CD4-positive, alpha-beta T cell treated with Interferon alpha-2 for 1 hour (primary cell): ENCODE data around the gene EVX1.

ENCODE experiments used
- DNase-seq, 2 donors: peaks; one replicate each; pipeline ENCODE4 v3.0.0-alpha.2; 2020 to 2022

EVX1 gene

DNA sequence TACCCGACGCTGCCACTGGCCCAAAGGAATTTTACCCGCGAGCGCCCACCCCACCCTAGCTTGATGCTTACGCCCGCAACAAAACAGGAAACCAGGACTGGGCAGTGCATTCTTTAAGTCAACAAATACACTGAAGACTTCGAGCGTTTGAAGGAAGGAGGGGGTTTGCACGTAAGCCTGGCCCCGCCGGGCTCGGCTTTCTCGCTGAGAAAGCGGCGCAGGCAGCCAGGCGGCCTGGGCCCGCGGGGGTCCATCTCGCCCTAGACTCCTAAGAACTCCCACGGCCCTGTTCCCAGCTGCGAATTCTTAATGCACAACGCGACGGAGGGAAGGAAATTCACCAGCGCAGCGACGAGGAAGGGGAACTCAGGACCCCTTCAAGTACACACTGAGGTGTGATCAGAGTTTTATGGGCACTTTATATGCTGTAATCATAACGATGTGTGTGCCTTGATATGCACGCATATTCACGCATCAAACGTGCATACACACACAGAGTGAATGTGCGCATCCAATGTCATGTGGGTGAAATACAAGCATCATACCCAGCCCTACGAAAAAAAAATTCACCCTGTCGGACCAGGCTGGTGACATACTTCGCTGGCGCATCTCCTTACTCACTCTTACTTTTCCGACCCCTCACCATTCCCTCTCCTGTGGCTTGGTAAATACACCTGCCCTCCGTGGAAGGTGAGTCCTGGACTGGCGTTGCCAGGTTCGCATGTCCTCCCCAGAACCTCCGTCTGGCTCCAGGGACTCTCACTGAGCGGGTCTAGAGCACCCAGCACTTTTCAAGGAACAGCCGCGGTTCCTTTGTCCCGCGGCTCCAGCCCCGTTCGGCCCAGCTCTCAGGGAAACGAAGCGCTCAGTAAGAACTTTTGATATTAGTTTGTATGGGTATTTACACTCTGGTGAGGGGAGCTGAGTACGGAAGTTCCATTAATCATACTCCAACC lies 37.0 kb upstream of the EVX1 start:
- no peak for DNase-seq

DNA sequence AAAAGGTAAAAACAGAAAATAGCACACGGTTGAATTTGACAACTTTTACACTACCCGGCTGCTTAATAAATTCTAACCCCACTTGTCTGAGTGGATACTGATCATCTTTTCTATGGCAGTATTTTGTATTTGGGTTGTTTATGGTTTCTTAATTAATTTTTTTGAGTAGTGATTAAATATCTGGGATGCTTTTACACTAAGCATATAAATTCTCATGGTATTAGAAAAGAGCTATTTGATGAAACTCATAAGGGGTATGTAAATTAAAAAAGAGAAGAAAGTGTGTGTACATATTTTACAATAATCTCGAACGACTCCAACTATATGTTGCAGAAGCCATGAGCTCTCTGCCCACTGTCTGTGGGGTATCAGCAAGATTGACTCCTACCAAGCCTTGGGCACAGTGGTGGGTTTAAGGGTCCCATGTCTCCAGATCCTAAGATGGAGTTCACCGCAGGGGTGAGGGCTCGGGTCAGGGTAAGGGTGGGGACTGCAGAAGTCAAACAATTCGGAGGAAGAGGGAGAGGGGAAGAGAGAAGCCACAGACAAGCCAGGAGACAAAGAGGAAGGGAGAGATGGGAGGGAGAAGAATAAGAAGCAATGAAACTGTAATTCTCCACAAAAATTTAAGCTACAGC lies 35.1 kb upstream of the EVX1 start:
- no peak for DNase-seq

DNA sequence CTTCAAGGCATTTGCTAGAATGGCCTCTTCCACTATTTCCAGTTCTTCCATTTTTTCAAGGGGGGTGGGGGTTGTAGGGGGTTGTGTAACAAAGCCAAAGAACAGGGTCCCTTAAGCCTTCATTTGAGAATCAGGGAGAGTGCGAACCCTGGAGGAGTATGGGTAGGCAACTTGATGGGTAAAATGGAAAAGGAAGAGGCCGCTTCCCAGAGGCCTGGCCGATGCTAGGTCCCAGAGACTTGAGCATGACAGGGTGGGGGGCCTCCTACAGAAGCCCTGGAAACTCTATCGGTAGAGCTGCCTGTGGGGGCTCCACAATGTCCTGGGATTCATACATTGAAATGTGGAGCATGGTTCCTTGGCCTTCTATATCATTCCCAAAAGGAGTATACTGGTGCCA lies 33.6 kb upstream of the EVX1 start:
- no peak for DNase-seq

GRCh38 chr7:27209933-27210440 lies 32.6 kb upstream of the EVX1 start:
- DNase-seq = no peak

GRCh38 chr7:27210441-27211083 lies 32.0 kb upstream of the EVX1 start:
- peak; percentile 20 to 39 for DNase-seq

GRCh38 chr7:27211084-27211446 lies 31.5 kb upstream of the EVX1 start:
- DNase-seq = no peak

GRCh38 chr7:27211764-27212204 lies 30.8 kb upstream of the EVX1 start:
- DNase-seq = no peak

GRCh38 chr7:27212497-27213432 lies 29.8 kb upstream of the EVX1 start:
- no peak for DNase-seq

DNA sequence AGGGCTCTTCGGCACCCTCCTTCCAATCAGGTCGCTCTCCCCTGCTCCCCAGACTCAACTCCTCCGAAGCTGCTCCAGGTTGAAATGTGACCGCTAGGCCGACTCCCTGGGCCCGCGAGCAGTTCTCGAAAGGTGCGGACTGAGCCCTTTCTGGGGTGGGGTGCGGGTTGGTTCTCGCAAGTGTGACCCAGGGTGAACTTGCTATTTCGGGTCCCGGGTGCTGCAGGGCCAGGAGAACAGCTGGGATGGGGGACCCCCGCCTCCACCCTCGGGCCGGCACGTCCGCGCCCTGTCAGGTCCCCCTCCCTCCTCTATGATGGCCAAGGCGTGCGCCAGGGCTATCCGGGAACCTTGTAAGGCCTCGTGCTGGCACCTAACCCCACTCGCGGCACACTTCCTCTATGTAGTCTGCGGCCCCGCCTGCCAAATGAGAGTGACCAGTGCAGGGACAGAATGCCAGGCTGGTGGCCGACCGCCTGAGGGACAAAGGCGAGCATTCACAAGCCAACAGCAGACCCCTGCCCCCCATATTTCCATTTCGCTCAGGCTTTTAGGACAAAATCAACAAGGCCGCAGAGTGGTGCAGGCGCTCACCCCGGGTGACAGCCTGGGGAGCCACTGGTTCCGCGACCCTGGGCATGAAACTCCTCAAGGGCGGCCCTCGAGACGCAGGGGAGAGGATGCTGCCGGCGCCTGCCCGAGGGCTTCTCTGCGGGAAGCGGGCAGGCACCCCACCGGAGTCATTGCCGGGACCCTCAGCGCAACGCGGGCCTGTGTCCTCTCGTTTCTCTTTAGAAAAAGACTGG lies 29.0 kb upstream of the EVX1 start:
- DNase-seq = no peak

GRCh38 chr7:27214239-27214950 lies 28.2 kb upstream of the EVX1 start:
- DNase-seq = no peak

- no peak for DNase-seq
Observed at GRCh38 chr7:27215356-27215755, 27.2 kb upstream of the EVX1 start.

DNA sequence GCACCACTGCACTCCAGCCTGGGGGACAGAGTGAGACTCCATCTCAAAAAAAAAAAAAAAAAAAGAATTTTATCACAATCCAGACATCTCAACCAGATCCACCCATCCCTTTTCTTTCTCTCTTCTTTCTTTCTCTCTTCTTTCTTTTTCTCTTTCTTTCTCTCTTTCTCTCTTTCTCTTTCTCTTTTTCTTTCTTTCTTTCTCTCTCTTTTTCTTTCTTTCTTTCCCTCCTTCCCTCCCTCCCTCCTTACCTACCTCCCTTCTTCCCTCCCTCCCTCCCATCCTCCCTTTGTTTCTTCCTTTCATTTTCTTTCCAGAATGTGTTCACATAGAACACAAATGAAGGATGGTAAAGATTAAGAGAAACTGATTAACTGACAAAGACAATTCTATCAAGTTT lies 24.7 kb upstream of the EVX1 start:
- DNase-seq = no peak

DNA sequence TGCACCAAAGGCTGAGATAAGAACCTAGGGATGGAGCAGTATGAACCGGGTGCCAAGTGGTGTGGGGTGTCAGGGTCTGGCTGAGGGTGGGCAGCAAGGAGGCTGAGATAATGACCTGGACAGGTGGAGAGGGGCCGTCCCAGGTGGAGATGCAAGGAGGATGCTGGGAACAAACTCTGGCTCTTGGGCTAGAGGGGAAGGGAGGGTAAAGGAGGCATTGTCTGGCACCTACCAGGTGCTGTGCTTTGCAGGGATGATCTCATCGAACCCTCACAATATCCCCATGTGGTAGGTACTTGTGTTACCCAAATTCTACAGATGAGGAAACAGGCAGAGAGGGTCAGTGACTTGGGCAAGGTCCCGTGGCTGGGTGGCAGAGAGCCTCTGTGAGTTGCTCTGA lies 22.8 kb upstream of the EVX1 start:
- DNase-seq = no peak

GRCh38 chr7:27220440-27220955 lies 22.1 kb upstream of the EVX1 start:
- DNase-seq = no peak

- DNase-seq = no peak
Observed at GRCh38 chr7:27221201-27221797, 21.3 kb upstream of the EVX1 start.

DNA sequence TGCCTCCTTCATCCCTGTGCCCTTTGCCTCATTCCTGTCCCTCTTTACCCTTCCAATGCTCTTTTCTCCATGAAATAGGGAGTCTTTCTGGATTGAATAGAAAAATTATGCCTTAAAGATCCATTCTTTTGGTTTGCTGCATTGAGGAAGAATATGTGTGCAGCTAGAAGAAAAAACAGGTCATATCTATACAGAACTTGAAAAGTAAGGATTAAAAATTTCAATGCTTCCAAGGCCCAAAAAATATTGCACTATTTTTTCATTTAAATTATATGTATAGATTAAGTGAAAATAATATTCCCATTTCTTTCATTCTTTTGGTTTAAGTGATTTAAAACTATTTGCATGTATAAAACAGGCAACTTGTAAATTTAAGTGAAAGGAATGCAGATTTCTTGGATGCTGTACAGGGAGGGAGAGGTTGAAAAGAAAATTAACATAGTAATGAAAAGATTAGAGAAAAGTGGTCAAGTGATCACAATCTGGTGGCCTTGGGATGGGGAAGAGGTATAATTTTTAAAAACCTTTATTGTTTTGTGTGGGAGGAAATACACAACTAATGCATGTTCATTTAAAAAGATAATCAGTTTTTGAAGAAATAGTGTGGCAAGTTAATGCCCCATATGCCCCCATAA lies 18.5 kb upstream of the EVX1 start:
- DNase-seq = no peak

- DNase-seq = no peak
Observed at GRCh38 chr7:27224983-27225934, 17.3 kb upstream of the EVX1 start.

DNA sequence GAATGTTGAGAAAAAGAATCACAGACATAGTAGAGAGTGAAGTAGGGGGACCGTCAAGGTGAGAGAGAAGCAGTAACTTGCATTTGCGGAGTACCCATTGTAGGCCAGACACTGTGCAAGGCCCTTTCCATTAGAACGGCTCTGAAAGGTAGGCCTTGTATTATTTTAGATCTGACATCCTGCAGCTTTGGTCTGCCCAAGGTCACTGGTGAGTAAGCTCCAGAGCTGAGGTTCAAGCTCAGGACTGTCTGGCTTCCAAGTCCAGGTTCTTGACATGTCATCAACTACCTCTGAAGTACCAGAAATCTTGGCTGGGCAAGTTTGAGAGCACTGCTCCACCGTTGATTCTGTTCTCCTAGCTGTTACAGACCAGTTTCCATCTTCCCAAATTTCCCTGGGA lies 13.2 kb upstream of the EVX1 start:
- DNase-seq = no peak
